GM12891 (cell line): Measurements from ENCODE around the gene DARS1.

Experiments
- POLR2A ChIP-seq: IDR thresholded peaks from 2 replicates; pipeline ENCODE4 v1.6.1; 2011; ENCODE audit warnings: low read depth, low read length, control low read depth
- POLR2AphosphoS5 ChIP-seq: IDR thresholded peaks from 2 replicates; pipeline ENCODE4 v1.6.1; 2011; ENCODE audit warnings: low read depth, low read length, control low read depth
- POU2F2 ChIP-seq: IDR thresholded peaks from 2 replicates; pipeline ENCODE4 v1.6.1; 2011; ENCODE audit warnings: low read depth, mild to moderate bottlenecking, control low read depth, low read length, moderate library complexity
- SPI1 ChIP-seq: IDR thresholded peaks from 2 replicates; pipeline ENCODE4 v1.6.1; 2011; ENCODE audit warnings: low read depth, low read length, control low read depth
- TAF1 ChIP-seq: IDR thresholded peaks from 2 replicates; pipeline ENCODE4 v1.6.1; 2011; ENCODE audit warnings: low read depth, low read length, control low read depth

DNA sequence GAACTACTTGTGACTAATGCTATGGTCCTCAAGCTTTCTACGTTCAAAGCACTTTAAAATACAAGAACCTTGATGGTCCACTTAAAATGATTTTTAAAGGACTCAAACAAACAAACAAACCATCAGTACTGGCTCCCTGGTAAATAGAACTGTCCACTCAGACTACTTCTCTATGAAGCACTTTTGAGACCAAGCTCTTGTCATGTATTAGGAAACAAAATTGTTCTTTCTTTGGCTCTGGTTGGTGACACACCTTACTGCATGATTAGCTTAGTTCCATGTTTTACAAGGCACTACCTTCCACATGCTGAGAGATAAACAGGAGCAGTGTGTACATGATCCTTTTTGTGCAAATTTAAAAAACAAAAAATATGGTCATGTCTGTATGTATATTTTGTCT, 19.7 kb downstream of the DARS1 start:
- no peak for TF ChIP-seq POLR2AphosphoS5
- no peak for TF ChIP-seq POLR2A
- no peak for TF ChIP-seq TAF1
- TF ChIP-seq POU2F2 = no peak
- TF ChIP-seq SPI1 = no peak
